ENCODE results near the gene SV2C.
A peak's percentile ranks its signal among the peaks of the same experiment; 100 is the strongest.

The SV2C gene

DNA sequence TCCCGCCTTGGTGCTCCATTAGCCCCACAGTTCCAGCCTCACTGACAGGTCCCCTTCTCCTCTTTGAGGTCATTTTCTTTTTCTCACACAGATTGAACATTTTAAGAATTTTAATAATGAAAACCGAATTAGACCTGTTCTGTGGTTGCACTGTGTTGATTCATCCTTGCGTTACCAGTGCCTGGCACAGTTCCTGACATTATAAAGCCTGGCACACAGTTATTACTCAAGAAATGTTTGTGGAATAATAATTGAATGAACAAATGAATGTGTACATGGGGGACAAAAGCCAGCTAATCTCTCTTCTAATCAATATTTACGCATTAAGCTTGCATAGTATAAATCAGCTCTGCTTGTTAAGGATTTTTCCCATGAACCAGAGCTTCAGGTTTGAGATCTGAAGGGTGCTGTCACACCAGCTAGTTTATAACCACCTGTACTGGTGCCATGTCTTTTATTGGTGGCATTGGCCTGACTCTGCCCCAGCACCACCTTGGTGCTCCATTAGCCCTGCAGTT is 80.0 kb downstream of the SV2C start:
- no peak for DNase-seq (ENCODE audit: low read depth in 2 of 2)

DNA sequence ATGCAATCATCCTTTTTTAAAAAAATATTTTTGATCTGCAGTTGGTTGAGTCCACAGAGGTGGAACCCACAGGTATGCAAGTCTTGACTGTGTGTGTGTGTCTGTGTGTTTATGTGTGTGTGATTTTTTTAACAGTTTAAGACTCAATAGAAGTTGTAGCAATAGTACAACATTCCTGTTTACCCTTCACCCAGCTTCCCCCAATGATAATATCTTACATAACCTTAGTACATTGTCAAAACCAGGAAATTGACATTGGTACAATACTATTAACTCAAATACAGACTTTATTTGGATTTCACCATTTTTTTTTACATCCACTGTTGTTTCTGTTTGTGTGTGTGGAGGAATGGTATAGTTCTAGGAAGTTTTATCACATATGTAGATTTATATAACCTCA is 81.8 kb downstream of the SV2C start:
- no peak for DNase-seq (ENCODE audit: low read depth in 2 of 2)

DNA sequence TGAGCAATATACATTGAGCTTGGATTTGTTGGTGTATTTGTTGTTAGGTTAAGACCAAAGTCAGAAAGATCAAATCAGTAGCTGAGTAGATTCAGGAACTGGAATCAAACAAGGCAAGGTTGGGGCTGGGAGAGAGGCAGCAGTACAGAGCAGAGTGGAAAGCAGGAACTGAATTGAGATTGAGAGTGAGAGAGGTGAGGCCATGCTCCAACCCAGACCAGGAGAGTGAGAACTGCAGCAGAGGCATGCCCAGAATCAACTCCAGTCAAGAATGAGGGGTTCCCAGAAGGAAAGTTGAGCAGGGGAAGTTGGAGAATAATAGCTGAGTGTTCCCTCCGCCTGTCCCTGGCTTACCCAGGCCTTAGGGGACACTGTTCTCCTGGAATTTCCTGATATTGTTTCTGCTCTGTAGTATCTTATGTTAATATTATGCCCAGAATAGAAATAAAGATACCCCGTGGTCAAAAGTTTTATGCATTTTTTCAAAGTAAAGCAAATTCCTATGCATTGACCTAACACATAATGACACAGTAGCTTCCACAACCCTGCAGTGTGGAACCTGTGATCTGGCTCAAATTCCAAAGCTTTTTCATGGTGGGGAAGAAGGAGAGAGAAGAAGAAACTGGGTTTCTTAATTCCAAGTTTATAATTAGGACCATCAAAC is 82.7 kb downstream of the SV2C start:
- DNase-seq (ENCODE audit: low read depth in 2 of 2): no peak

DNA sequence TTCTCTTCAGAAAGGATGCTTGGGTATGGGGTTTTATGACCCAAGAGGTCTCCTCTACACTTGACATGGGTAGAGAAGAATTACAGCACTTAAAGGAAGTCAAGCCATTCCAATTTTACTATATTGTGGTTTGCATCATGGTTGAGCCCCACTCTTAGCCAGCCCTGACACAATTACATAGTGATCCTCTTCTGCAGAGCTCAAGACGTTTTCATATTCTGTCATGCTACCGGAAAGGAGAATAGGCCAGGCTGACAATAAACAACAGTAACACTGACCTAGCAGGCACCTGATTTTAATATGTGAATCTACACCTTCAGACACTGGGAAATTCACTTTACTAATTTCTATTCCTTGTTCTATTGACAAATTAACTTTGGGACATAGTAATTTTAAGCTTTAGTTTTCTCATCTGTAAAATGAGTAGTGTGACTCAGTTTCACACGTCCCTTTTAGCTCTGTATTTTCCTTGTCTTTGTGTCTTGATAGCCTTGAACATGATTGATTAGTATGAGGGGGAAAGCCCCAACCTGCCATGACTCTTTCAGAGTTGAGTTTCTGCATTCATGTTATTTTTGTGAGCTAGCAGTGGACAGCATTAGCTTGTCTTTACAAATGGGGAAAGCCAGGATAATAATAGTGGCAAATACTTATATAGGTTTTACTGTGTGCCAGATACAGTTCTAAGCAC is 83.8 kb downstream of the SV2C start:
- DNase-seq (ENCODE audit: low read depth in 2 of 2): no peak

DNA sequence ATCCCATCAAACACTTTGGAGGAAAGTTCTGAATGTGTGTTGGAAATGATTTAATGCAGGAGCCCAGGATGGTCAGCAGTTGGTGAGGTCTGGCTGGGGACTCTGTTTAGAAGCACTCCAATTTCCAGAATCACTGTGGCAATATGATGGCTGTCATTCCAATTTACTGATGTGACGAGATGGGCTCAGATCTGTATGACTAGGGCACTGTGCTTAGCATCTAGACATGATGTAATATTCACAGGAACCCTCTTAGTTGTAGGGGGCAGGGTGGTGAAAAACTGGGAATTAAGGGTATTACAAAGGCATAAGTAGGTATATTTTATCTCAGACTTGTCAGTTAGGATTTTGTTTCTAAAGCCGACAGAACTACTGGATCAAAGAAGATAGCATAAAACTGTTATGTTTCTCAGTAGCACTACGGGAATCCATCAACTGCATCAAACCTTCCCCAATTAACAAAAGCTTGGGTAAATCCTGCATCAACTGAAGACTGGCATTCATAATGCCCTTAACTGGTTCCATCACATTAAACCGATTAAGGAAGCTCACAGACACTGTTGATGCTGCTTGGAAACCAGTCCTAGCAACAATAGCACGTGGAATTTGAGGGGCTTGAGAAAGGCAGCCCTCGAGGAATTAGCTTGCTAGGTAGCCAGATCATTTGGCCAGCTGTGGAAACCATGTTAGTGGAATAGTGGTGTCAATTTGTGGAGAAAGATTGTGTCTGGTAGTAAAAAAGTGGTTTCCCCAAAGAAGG is 86.1 kb downstream of the SV2C start:
- no peak for DNase-seq (ENCODE audit: low read depth in 2 of 2)

DNA sequence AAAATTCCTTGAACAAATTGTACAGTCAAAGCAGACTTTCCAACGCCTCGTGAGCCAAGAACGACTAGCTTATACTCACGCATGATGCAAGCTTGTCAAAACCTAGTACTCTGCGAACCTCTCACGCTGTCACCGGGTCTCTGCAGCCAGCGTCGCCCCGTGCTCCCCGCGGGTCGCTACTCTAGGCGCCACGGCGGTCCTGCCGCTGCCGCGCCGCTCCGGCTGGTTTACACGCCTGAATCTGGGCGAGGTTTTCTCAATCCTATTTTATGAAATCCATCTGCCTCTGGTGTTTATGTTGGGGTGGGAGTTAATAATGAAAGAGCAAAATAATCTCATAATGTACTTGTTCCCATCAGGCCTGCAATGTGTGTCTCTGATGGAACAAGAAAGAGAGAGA is 90.9 kb downstream of the SV2C start:
- no peak for DNase-seq (ENCODE audit: low read depth in 2 of 2)

DNA sequence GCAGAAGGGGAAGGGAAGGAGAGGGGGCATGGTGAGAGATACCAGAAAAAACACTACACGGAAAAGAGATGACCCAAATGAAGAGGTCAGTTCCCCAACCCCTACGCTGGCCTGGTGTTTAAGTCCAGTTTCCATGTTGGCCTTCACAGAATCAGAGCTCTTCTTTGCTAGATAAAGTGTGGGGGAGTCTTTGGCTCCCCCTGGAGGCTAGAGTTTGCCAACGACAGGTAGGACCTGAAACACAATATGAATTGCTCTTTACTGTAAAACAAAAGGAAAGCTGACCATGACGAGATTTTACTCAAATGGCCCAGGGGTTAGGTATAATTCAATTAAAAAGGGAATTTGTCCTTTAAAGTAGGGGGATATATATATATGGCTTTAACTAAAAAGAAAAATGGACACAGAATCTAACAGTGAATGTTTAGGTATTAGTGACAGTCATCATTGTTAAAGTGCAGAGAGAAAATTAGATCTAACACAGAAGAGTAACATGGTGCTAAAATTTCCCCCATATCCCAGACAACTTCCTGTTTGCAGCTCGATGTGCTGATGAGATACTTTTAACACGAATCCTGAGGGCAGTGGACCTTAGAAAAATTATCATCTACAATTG is 92.0 kb downstream of the SV2C start:
- peak; percentile 19 to 39 for DNase-seq (ENCODE audit: low read depth in 2 of 2)

DNA sequence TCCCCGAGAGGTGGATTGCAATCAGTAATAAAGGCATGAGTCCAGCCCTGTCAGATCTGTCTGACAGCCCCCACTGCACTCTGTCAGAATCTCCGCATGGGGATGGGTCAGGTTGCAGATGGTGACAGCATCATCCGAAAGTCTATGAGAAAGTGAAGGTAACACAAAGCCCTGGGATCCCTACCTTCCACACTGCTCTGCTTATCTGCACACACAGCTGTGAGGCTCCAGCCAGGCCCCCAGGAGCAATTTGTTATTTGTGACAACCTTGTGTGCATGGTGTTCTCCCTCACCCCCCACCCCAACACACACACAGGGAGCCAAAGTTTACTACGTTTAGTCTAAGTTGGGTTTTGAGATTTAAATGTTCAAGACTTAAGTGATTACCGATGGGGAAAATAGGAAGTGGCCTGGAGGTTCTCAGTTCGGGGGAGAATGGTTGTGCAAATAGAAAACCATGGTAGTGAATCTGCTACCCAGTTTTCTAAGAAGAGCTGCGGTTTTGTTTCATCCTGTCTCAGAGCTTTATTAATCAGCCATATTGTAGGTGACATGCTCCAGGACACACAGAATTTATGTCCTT is 92.7 kb downstream of the SV2C start:
- no peak for DNase-seq (ENCODE audit: low read depth in 2 of 2)

DNA sequence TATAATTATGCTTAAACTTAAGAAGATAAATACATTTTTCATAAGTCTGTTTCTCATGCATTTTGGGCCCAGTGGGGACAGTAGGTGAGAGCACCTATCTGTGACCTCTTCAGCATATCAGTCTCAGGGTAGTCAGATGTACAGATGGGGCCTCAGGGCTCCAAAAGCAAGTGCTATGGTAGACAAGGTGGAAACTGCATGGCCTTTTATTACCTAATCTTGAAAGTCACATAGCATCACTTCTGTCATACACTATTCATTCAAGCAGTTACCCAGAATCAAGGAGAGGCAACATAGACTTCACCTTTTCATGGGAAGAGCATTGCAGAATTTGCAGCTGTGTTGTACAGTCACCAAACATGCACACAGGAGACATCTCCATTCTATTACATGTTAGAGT is 94.8 kb downstream of the SV2C start:
- no peak for DNase-seq (ENCODE audit: low read depth in 2 of 2)

DNA sequence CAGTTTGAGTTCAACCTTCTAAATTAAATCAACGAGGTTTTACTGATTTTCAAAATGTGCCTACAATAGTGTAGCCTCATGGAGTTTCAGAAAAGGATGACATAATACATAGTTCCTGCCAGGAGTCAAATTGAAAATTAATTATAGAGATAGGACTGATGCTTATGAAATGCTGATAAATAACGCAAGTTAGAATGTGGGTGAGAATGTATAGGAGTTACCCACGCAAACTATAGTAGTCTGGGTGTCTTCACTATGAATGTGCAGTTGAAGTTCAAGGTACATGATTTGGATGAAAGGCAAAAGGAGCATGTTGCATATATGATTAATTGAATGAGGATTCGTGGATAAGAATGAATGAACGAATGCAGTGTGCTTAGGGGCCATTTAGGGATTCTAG is 95.7 kb downstream of the SV2C start:
- no peak for DNase-seq (ENCODE audit: low read depth in 2 of 2)

DNA sequence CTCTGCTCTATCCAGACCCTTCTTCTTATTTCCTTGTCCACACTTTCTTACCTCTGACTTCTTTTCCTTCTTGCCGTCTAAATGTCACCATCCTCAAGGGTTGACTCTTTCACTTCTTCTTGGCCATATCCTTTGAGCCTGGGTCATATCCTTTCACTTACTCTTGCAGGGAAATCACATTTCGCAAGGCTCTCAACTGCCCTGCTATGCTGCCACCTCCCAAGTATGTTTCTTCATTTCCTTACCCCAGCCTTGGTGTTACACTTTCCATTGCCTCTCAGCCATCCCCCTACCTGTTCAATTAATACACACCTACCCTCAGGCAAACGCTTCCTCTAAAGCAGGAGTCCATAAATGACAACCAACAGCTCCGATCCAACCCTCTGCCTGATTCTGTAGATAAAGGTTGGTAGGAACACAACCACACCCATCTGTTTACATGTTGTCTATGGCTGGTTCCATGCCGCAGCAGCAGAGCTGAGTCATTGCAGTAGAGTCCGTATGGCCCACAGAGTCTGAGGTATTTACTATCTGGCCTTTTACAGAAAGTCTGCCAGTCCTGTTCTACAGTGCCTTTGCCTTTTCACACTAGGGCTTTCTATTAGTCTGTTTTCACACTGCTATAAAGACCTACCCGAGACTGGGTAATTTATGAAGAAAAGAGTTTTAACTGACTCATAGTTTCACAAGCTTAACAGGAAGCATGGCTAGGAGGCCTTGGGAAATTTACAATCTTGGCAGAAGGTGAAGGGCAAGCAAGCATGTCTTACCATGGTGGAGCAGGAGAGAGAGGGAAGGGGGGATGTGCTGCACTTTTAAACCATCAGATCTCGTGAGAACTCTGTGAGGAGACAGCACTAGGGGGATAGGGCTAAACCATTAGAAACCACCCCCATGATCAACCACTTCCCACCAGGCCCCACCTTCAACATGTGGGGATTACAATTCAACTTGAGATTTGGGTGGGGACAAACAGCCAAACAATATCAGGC is 97.9 kb downstream of the SV2C start:
- DNase-seq (ENCODE audit: low read depth in 2 of 2): no peak

DNA sequence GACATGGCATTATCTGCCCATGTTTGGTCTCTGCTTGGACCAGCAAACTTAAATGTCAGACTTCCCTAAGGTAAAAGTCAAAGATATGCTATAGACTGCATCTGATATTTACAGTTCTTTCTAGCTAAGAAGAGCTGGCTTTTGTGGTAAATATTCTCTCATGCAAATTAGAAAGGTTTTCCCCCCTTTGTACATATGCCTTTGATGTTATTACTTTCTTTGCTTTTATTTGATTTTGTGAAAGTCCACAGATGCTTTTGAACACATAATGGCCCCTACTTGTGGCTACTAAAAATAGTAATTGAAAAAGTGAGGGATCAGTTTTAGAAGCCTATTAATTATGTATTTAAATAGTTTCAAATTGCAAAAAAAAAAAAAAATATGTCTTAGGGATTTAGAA is 104.2 kb downstream of the SV2C start:
- DNase-seq (ENCODE audit: low read depth in 2 of 2): no peak

DNA sequence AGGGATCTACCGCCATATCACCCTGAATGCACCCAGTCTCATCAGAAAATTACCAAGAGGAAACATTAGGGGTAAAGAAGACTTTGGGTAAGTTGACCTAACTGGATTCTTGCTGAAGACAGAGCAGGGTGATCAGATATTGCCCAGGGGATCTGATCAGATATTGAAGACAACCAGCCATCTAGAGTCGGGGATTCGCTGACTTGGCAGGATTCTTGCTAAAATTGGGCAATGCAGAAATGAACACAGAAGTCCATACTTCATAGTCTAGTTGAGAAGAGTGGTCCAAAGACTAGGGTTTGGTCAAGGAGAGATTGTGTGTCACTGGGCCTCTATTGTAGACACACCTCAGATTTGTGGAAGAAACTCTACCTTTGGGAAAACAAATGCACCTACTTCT is 107.2 kb downstream of the SV2C start:
- DNase-seq (ENCODE audit: low read depth in 2 of 2): no peak

DNA sequence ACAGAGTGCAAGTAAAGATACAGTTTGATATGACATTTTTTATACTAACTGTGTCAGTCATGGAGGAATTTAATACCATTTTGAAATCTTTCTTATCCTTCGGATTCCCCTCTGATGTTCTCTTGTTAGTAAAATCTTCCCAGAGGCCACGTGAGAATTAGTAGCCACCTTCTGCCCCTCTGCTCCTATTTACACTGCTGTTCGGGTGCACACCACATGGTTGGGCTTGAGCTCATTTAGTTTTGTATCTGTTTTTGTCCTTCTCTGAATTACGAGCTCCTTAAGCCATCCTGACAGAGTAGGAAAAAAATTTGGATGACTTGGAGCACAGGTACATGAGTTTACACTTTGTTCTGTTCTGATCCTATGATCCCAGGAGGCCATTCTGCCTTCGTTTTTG is 109.7 kb downstream of the SV2C start:
- no peak for DNase-seq (ENCODE audit: low read depth in 2 of 2)

DNA sequence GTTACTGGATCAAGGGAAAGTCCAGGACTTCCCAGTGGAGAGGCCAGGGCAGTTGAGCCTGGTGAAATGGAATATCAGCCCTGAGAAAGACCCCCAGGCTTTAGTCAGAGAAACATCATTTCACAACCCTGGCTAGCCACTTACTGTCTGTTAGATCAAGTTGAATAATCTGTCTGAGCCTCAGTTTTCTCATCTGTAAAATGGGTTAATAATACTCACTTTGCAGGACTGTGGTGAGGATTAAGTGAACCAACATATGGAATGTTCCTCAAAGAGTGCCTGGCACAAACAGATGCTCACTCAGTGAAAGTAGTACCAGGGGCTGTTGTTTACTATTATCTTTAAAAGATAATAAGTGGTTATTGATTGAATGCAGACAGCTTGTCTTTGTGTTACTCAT is 110.5 kb downstream of the SV2C start:
- no peak for DNase-seq (ENCODE audit: low read depth in 2 of 2)

DNA sequence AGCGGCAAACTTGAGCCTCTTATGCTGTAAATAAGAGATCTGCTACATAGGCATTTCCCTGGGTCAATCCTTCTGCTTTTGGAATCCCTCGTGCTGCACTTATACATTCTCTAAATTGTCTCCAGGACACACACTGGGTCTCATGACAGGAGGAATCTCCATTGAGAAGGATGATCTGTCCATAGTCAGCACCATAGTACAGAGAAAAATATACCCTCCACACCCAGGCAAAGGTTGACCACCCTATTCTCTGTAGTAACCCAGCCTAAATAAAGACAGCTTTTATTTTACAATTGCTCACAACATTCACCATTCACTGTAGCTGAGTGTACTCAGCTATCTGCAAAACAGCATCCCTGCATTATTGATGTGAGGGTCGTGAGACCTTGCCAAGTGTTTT is 111.2 kb downstream of the SV2C start:
- DNase-seq (ENCODE audit: low read depth in 2 of 2): no peak

DNA sequence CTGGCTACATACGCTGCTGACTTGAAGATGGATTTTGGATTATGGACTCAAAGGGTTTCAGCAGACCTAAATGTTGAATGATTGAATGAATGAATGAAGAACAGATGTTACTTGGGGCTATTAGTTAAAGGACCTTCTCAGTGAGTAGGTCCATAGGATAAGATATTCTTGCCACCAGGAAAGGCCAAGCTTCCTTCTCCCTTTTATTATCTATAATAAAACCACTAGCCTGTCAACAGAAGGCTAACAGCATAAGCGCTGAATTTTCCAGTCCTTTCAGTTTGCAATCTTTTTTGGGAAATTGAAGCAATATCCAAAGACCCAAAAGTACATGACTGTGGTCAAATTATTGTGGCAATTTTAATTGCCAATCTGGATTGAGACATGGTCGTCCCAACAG is 113.3 kb downstream of the SV2C start:
- no peak for DNase-seq (ENCODE audit: low read depth in 2 of 2)

DNA sequence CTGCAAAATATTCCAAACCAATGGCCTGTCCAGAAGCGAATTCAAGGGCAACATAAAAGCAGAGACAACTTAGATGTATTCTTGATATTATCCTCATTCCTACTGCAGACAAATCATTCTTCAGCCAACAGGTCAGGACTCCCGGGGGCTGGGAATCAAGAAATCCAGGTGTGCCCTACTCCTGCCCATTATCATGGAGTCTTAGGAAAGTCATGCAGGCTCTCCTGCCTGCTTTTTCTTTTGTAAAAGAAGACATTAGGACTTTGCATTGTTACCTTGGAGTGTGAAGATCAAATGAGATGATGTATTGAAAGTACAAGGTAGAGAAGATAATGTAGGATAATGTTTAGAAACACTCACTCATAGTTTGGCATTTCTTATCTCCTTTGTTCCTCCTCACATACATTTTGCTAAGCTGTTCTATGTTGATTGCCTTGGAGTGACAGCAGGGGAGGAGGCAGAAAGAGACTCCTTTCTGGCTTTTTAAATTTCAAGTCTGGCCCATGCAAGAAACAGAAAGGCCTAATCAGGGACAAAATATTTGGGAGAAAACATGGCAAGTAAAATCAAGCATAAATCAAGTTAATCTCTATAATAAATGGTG is 113.8 kb downstream of the SV2C start:
- no peak for DNase-seq (ENCODE audit: low read depth in 2 of 2)

DNA sequence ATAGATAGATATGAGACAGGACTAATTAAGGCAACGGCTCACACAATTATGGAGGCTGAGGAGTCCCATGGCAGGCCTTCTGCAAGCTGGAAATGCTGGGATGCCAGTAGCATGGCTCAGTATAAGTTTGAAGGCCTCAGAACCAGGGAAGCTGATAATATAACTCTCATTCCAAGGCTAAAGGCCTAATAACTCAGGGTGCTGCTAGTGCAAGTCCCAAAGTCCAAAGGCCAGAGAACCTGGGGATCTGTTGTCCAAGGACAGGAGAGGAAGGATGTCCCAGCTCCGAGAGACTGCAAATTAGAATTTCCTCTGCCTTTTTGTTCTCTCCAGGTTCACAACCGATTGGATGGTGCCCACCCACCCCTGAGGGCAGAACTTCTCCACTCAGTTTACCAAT is 114.5 kb downstream of the SV2C start:
- no peak for DNase-seq (ENCODE audit: low read depth in 2 of 2)

Measured in activated CD4-positive, alpha-beta T cell treated with anti-CD3 and anti-CD28 coated beads for 24 hours (primary cell).